Measurements from ENCODE around the gene CCAR1. TPM values are rescaled to one million over a fixed set of nuclear protein-coding genes. Genes with fewer than 3 reads are reported as not detected.

CCAR1 gene
- total and polyA plus RNA-seq, 10 of the 15 experiments (the other 5 are each of a cell fraction or from before 2014, with no cell fraction given), result 35.5 to 124 (median 79.0) TPM

- CTCF ChIA-PET, result no interaction called here
- H3K79me2 ChIP-seq (ENCODE audit: control insufficient read depth, insufficient read depth, low read length), result no peaks in the 10 kb centered on the region
- FAIRE-seq, result no peak
- TF ChIP-seq JUND (IDR thresholded peaks at IDR 0.05; ENCODE audit: low read depth, low read length) (no peak), SREBF1 (IDR thresholded peaks at IDR 0.05; ENCODE audit: low read length) (no peak), SIN3A (IDR thresholded peaks at IDR 0.05; ENCODE audit: low read depth, low read length) (no peak), CTCF (IDR thresholded peaks at IDR 0.05 in 2 of 3, conservative IDR thresholded peaks at IDR 0.05 in 1 of 3; ENCODE audit: control insufficient read depth in 2 of 3, extremely low read depth in 1 of 3, insufficient read depth in 1 of 3, low read depth in 3 of 3, low read length in 3 of 3) (no peak), RAD51 (IDR thresholded peaks at IDR 0.05) (no peak), ATF3 (IDR thresholded peaks at IDR 0.05; ENCODE audit: borderline replicate concordance, extremely low read depth, low read depth, low read length) (no peak), ELK1 (IDR thresholded peaks at IDR 0.05; ENCODE audit: low read depth, low read length) (no peak), BCLAF1 (IDR thresholded peaks at IDR 0.05) (no peak), PML (IDR thresholded peaks at IDR 0.05; ENCODE audit: low read length) (no peak), WRNIP1 (IDR thresholded peaks at IDR 0.05; ENCODE audit: borderline replicate concordance, low read depth, low read length) (no peak), STAT1 (conservative IDR thresholded peaks at IDR 0.05) (no peak), CHD4 (IDR thresholded peaks at IDR 0.05) (no peak), ATF2 (IDR thresholded peaks at IDR 0.05; ENCODE audit: low read length) (no peak)
Measured at GRCh38 chr10:68812420-68812819, 91.4 kb downstream of the CCAR1 start.

More at GRCh38 chr10:68812420-68812819, 91.4 kb downstream of the CCAR1 start:
- Histone ChIP-seq H3K9ac (ENCODE audit: control insufficient read depth, insufficient read depth, low read length) (no peak overlapping the region), H4K20me1 (ENCODE audit: control insufficient read depth, insufficient read depth) (no peaks in the 10 kb centered on the region), H3K4me3 (no peak overlapping the region), H3K27ac (ENCODE audit: control insufficient read depth, insufficient read depth) (no peak overlapping the region), H3K9me3 (replicated peaks; ENCODE audit: control insufficient read depth, insufficient read depth, low read length) (no peaks in the 10 kb centered on the region), H3K4me1 (ENCODE audit: control insufficient read depth, insufficient read depth, low read length) (no peaks in the 10 kb centered on the region), H3K4me2 (ENCODE audit: control insufficient read depth, insufficient read depth) (no peak overlapping the region), H3K27me3 (replicated peaks in 1 of 2; ENCODE audit: control insufficient read depth in 2 of 2, insufficient read depth in 2 of 2, low read length in 1 of 2) (no peaks in the 10 kb centered on the region), H2AFZ (ENCODE audit: control insufficient read depth, low read depth, low read length) (no peak overlapping the region), H3K36me3 (ENCODE audit: control insufficient read depth in 2 of 2, insufficient read depth in 2 of 2, low read length in 1 of 2) (no peaks in the 10 kb centered on the region)
- ChIA-PET POLR2A (interaction anchor here (0.6 kb wide), 1 partner anchor 23 kb away, joined by 4 read pairs; no protein-coding TSS in a partner anchor), RAD21 (ENCODE audit: unreplicated experiment) (interaction anchor here (0.7 kb wide), 1 partner anchor 48 kb away, joined by 4 read pairs; no protein-coding TSS in a partner anchor), SMC1A (ENCODE audit: uncharacterized antibody, unreplicated experiment) (no interaction called here)
- WGBS (ENCODE audit: insufficient coverage, insufficient replicate concordance, low lambda C conversion rate, missing lambda C conversion rate), result 43% methylated on average over 4 of the region's 4 CpGs
- no TSS peak for BruUV-seq (replicated peaks)
- in situ Hi-C loops (cut with MboI) (no loop called here), intact Hi-C loops (cut with micrococcal nuclease; ENCODE audit: unreplicated experiment) (no loop called here)
- DNase-seq (ENCODE audit: low read depth, low spot score) (no peak), ATAC-seq (no peak)
